PC-9 (cell line): ENCODE results near the gene FAM3D. TPM values are rescaled to one million over a fixed set of nuclear protein-coding genes. Genes with fewer than 3 reads are reported as not detected.

Source experiments
- BruUV-seq: library from RNA; stranded (reverse); fragments of 400-500 nt; replicated peaks from 2 replicates; lab custom pipeline; 2021; lab: Mats Ljungman, UMichigan
- CTCF ChIA-PET: fragments of 300-600 bp; sonication (Branson Sonifier 250); formaldehyde crosslinking; loops from one replicate; lab custom pipeline; 2022; ENCODE audit warnings: antibody characterized with exemption; lab: Charles Lee
- POLR2A ChIA-PET: fragments of 300-600 bp; sonication (Branson Sonifier 250); formaldehyde crosslinking; loops from one replicate; lab custom pipeline; 2022; ENCODE audit warnings: antibody characterized with exemption; ENCODE audit not compliant: unreplicated experiment; lab: Charles Lee
- DNase-seq, 2 experiments: peaks; one replicate each; pipeline versions ENCODE4 v3.0.0 to v3.0.0-alpha.2; 2015 to 2022; ENCODE audit warnings: mixed read lengths in 1 of 2
- H2AFZ ChIP-seq: fragments of 200-600 bp; sonication (generic); 2 replicates; pipeline ENCODE4 v1.8.1; 2017; ENCODE audit warnings: antibody characterized with exemption
- H3F3A ChIP-seq: fragments of 200-600 bp; sonication (generic); 2 replicates; pipeline ENCODE4 v1.8.1; 2017; ENCODE audit warnings: antibody characterized with exemption, mild to moderate bottlenecking, low read depth; ENCODE audit not compliant: insufficient read depth
- H3K27ac ChIP-seq: fragments of 200-600 bp; sonication (generic); 2 replicates; pipeline ENCODE4 v1.6.1; 2016; ENCODE audit warnings: mixed run types
- H3K27me3 ChIP-seq: fragments of 200-600 bp; sonication (generic); 2 replicates; pipeline ENCODE4 v1.6.1; 2016; ENCODE audit warnings: low read depth, mixed run types; ENCODE audit not compliant: insufficient read depth
- H3K36me3 ChIP-seq: fragments of 200-600 bp; sonication (generic); 2 replicates; pipeline ENCODE4 v1.6.1; 2016; ENCODE audit warnings: low read depth, mixed run types
- H3K4me1 ChIP-seq: fragments of 200-600 bp; sonication (generic); replicated peaks from 2 replicates; pipeline ENCODE4 v1.6.1; 2016; ENCODE audit warnings: mixed run types; ENCODE audit not compliant: insufficient read depth
- H3K4me2 ChIP-seq: fragments of 200-600 bp; sonication (generic); 2 replicates; pipeline ENCODE4 v1.6.1; 2017; ENCODE audit warnings: mixed run types
- H3K4me3 ChIP-seq: fragments of 200-600 bp; sonication (generic); 2 replicates; pipeline ENCODE4 v1.6.1; 2016; ENCODE audit warnings: mixed run types
- H3K79me2 ChIP-seq: fragments of 200-600 bp; sonication (generic); 2 replicates; pipeline ENCODE4 v1.6.1; 2017; ENCODE audit warnings: low read depth, mixed run types
- H3K9me2 ChIP-seq: fragments of 200-600 bp; sonication (generic); 2 replicates; pipeline ENCODE4 v1.8.1; 2017; ENCODE audit warnings: mild to moderate bottlenecking; ENCODE audit not compliant: insufficient read depth
- H3K9me3 ChIP-seq: fragments of 200-600 bp; sonication (generic); 2 replicates; pipeline ENCODE4 v1.8.1; 2016; ENCODE audit warnings: low read depth; ENCODE audit not compliant: insufficient read depth
- H4K20me1 ChIP-seq: fragments of 200-600 bp; sonication (generic); 2 replicates; pipeline ENCODE4 v1.8.1; 2017; ENCODE audit not compliant: insufficient read depth
- EZH2 ChIP-seq: fragments of 200-600 bp; sonication (generic); IDR thresholded peaks from 2 replicates; pipeline ENCODE4 v1.8.0; 2017; ENCODE audit warnings: antibody characterized with exemption, low read depth
- intact Hi-C: fragments of 100-400 bp; cut with micrococcal nuclease; formaldehyde crosslinking; loops from one replicate; pipeline ENCODE4 v1.10.0; 2022; ENCODE audit not compliant: unreplicated experiment
- total RNA-seq: library from RNA; stranded (reverse); gene quantifications from 2 replicates; pipeline ENCODE4 v1.2.3, GENCODE V29; 2021
- TF ChIP-seq, protein P1 (sequence below): fragments of 200-600 bp; sonication (generic); conservative IDR thresholded peaks from 2 replicates; pipeline ENCODE4 v1.6.1; 2017; ENCODE audit warnings: mixed run types, antibody characterized with exemption, mild to moderate bottlenecking, moderate library complexity

The FAM3D gene
- total RNA-seq, 1 experiment from 2014 or later: not detected

DNA sequence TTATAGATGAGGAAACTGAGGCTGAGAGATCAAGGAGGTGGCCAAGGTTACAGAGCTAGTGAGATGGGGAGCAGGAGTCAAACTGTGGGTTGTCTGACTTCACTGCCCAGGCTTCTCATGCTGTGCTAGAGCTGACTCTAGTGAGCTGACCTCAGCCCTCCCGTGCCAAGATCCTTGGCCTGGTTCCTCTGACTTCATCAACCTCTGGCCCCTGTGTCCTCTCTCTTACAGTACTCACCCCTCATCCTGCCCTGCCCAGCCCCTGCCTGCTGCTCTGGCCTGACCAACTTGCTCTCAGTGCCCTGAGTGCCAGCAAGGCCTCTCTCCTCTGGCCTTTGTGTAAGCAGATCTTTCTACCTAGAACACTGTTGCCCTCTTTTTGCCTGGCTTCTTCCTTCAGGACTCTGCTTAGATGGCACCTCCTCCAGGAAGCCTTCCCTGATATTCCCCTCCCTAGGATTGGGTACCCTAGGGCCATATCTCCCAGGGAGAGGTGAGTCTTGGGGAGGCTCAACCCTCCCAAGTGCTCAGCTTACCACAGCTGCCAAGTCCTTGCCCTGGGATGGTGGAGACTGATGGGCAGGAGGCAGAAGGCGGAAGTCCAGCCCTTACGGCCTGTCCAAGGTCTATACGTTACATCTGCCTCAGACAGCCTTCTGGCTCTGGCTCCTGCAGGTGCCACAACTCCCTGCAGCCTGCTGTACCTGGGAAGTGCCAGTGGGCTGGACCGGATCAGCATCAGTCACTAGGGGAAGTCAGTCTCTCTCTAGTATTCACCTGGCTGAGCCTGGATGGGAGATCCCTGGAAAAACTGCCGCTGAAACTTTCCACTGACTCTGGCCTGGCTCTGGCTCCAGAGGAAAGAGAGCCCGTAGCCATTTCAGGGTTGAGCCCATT is 53.1 kb downstream of the FAM3D start:
- H4K20me1 ChIP-seq: no peaks in the 10 kb centered on the region
- no peak overlapping the region for H3K27ac ChIP-seq
- BruUV-seq: no TSS peak
- DNase-seq: no peak
- POLR2A ChIA-PET: no interaction called here
- CTCF ChIA-PET: no interaction called here
- no peak overlapping the region for H3K4me2 ChIP-seq
- H3K36me3 ChIP-seq: no peaks in the 10 kb centered on the region
- H3K79me2 ChIP-seq: no peaks in the 10 kb centered on the region
- H3K4me1 ChIP-seq: peaks cover 10% of the 10 kb centered on the region
- TF ChIP-seq, protein P1, sequence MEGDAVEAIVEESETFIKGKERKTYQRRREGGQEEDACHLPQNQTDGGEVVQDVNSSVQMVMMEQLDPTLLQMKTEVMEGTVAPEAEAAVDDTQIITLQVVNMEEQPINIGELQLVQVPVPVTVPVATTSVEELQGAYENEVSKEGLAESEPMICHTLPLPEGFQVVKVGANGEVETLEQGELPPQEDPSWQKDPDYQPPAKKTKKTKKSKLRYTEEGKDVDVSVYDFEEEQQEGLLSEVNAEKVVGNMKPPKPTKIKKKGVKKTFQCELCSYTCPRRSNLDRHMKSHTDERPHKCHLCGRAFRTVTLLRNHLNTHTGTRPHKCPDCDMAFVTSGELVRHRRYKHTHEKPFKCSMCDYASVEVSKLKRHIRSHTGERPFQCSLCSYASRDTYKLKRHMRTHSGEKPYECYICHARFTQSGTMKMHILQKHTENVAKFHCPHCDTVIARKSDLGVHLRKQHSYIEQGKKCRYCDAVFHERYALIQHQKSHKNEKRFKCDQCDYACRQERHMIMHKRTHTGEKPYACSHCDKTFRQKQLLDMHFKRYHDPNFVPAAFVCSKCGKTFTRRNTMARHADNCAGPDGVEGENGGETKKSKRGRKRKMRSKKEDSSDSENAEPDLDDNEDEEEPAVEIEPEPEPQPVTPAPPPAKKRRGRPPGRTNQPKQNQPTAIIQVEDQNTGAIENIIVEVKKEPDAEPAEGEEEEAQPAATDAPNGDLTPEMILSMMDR: no peak
- no peak for TF ChIP-seq EZH2
- H3F3A ChIP-seq: 0 out of 2 replicates have a peak, but pooled peaks cover 5% of the 10 kb centered on the region
- no peaks in the 10 kb centered on the region for H3K9me2 ChIP-seq
- intact Hi-C loops: no loop called here
- no peaks in the 10 kb centered on the region for H3K27me3 ChIP-seq
- no peak overlapping the region for H2AFZ ChIP-seq
- no peaks in the 10 kb centered on the region for H3K9me3 ChIP-seq
- no peak overlapping the region for H3K4me3 ChIP-seq

DNA sequence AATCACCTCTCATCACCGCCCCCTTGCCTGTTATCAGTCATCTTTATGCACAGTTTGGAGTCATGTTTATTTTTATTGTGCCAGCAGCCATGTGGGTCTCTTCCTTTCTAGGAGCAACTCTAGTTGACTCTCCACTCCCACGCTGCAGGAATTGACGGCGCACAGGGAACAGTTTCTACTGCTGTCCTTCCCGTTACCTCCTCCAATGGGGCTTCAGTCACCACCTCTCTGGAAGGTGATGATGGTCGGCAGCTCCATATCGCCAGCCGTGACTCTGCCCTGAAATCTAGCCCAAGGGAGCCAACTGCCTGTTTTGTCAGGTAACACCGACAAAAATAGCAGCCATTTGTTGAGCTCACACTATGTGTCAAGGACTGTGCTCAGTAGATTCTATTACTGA is 53.7 kb downstream of the FAM3D start:
- no TSS peak for BruUV-seq
- Histone ChIP-seq H3K9me3 (no peaks in the 10 kb centered on the region), H3K9me2 (no peaks in the 10 kb centered on the region), H4K20me1 (no peaks in the 10 kb centered on the region), H3K4me1 (peaks cover 16% of the 10 kb centered on the region), H2AFZ (no peak overlapping the region), H3K36me3 (no peaks in the 10 kb centered on the region), H3K79me2 (no peaks in the 10 kb centered on the region), H3K4me2 (no peak overlapping the region), H3K27ac (no peak overlapping the region), H3K27me3 (no peaks in the 10 kb centered on the region), H3K4me3 (no peak overlapping the region), H3F3A (0 out of 2 replicates have a peak, but pooled peaks cover 11% of the 10 kb centered on the region)
- TF ChIP-seq, protein P1: no peak
- TF ChIP-seq EZH2: no peak
- DNase-seq: no peak
- POLR2A ChIA-PET: no interaction called here
- CTCF ChIA-PET: no interaction called here
- intact Hi-C loops: no loop called here

DNA sequence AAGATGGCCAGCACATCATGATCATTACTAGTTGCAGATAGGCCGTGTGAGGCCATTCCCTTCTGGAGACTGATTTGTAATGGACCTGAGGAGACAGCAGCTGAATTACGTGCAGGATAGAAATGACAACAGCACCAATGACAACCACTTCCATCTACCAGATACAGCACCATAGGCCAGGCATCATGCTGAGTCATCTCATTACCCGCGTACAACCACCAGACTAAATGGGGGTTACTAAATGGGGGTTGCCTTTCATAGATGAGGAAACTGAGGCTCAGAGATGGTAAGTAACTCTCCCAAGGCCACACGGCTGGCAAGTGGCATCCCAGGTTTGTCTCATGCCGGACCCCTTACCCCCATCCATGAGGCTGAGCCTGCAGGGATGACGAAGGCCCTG is 56.6 kb downstream of the FAM3D start:
- ChIA-PET POLR2A (no interaction called here), CTCF (no interaction called here)
- intact Hi-C loops: loop anchor here (5.0 kb wide), 1 partner anchor 178 kb away; the partner anchor contains the start of gene PDHB
- Histone ChIP-seq H3K4me2 (no peak overlapping the region), H3K4me1 (peaks cover 20% of the 10 kb centered on the region), H3K79me2 (no peaks in the 10 kb centered on the region), H3K27ac (no peak overlapping the region), H3K36me3 (no peaks in the 10 kb centered on the region), H4K20me1 (no peaks in the 10 kb centered on the region), H3K9me2 (no peaks in the 10 kb centered on the region), H3K27me3 (no peaks in the 10 kb centered on the region), H3K4me3 (no peak overlapping the region), H2AFZ (no peak overlapping the region), H3F3A (0 out of 2 replicates have a peak, but pooled peaks cover 11% of the 10 kb centered on the region), H3K9me3 (no peaks in the 10 kb centered on the region)
- DNase-seq: no peak
- TF ChIP-seq, protein P1: no peak
- TF ChIP-seq EZH2: no peak
- BruUV-seq: no TSS peak
